GM19240 (cell line): ENCODE data around the gene HNF4A.
"Not testable (repeated sequence)": the region's sequence is repeated elsewhere in the genome, so short reads cannot be mapped to it uniquely, and the experiment has no call there.

Experiments used
- DNase-seq: peaks from one replicate; pipeline ENCODE4 v3.0.0; 2011; ENCODE audit warnings: low spot score; ENCODE audit not compliant: insufficient read length

The HNF4A gene

DNA sequence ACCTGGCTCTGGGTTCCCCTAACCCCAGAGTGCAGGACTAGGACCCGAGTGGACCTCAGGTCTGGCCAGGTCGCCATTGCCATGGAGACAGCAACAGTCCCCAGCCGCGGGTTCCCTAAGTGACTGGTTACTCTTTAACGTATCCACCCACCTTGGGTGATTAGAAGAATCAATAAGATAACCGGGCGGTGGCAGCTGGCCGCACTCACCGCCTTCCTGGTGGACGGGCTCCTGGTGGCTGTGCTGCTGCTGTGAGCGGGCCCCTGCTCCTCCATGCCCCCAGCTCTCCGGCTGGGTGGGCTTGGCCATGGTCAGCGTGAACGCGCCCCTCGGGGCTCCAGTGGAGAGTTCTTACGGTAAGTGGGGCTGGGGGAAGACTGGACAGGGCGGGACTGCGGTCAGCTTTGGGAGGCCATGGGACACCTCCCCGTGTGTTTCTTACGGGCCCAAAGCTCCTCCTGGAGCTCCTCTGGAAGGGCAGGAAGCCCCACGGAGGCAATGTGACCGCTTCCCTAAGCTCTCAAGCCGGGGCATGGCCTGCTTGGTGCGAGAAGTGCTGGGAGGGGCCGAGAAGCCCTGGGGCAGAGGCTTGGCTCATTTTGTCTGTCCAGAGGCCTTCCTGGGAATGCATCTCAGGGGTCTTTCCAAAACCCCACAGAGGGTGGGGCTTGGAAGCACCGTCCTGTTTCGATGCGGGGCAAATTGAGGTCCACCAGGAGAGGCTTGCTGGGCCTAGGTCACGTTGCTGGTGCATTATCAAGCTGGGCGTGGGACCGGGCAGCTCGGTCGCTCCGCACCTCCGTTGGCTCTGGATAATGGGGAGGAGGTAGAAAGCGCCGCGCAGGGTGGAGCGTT, at the start of gene HNF4A:
Gene HNF4A (plus strand): TSS at position 202 of the 855 bp plus-strand sequence. CDS start 106 bp downstream, at position 308.
- DNase-seq, result no peak

DNA sequence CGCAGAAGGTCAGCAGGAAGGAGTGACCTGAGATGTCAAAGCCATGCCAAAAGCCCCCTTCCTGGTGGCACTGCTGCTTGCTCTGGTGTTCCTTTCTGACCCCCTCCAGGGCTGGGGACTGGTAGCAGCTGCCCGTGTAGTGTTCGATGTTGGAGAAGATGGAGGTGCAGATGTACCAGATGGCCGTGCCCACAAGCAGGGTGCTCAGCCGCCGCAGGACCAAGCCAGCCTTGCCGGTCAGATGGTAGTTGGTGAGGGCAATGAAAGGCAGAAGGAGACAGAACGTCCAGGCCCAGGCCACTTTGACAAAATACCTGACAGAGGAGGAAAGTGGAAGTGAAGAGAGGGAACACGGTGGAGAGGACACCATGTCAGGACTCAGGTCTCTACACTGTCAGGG, 48.6 kb upstream of the HNF4A start:
- DNase-seq, result no peak

DNA sequence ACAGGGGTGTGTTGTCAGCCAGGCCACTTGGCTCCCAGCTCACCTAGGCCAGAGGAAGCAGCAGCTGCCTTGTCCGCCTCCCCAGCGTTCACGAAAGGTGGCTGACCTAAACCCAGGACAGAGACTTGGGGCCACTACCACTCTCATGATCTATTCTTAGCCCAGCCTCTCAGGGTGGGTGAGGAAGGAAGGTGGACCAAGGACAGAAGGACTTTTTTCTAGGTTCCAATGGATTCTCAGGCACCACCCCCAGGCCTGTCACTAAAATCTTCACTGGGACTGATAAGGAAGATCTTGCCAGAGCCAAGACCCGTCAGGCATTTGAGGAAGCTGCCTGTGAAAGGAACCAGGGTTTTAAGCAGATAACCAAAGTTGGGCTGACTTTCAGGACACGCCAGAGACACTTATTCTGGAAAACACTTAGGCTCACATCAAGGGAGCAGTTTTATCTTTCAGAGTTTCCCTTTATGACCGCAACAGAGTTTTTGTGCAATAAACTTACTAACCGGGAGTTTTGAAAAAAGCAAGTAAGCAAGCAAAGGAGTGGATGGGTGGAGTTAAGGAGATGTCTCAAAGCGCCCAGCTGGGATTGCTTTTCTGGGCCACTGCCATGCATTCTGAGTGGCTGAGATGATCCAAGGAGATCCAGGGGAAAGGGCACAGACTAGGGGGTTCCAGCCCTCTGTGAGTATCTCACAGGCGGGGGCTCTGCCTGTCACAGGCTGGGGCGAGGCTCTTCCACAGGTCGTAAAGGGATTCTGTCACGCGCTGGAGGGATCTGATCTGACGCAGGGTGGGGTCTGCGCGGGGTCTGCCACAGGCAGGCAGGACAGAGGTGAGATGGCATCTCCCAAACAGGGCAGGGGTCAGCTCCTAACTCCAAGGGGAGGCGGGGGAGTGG, 45.5 kb upstream of the HNF4A start:
- no peak for DNase-seq

DNA sequence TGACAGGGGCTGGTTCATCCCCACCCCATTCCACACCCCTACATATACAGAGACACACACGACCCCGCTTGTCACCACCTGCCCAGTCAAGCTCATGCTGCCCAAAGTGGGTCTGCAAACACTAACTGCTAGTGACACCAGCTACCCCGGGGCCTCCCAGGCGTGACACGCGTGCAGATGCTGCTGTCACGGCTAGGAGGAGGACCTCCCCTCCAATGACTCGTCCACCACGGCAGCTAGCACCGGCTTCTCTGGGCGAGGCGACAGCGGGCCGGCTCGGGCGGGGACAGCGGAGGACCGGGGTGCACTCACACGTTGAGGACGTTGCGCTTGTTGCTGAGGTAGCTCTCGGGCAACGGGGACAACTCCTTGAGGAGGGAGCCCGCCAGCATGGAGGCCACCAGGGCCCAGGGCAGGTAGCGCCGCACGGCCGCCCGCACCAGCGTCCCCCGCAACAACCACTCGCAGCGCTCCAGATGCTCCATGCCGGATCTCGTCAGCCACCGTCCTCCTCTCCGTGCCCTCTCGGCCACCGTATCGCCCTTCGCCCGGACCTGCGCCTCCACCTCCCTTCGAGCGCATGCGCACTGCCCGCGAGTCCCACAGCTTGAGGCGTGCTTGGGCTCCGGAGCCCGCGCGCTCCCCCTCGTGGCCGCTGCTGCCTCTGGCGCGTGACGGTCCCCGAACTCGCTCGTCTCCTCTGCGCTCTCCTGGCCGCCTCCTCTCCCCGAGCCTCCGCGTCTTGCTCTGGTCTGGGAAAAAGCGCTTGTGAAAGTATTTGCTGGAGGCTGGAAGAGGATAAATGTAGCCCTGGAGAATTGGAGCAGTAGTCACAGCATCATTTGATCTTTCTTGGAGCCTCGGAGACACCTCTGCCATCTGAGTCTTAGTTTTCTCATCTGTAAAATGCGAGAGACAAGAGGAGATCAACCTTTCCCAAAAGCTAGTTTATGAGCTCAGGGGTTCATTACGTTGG, 44.5 kb upstream of the HNF4A start, which contains the start of gene FITM2:
Gene FITM2 (minus strand): TSS at position 539 of the 976 bp plus-strand sequence. CDS start 54 bp downstream, at position 485.
- DNase-seq, result peak; percentile 99

DNA sequence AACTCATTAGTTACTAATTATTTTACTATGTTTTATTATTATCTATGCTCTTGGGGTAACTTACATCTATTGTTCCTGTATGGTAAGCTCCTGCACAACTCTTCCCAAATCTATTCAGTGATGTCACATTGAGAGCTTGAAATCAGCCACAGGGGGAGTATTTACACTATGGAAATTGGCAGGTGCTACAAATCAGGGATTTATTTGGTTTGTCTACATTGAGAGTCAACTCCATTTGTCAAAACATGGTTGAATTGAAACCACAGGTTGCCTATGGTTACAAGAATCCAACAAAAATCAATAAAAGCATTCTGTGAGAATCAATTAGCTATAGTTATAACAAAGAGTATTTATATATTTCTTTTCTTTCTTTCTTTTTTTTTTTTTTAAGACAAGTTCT, 40.6 kb upstream of the HNF4A start:
- no peak for DNase-seq

DNA sequence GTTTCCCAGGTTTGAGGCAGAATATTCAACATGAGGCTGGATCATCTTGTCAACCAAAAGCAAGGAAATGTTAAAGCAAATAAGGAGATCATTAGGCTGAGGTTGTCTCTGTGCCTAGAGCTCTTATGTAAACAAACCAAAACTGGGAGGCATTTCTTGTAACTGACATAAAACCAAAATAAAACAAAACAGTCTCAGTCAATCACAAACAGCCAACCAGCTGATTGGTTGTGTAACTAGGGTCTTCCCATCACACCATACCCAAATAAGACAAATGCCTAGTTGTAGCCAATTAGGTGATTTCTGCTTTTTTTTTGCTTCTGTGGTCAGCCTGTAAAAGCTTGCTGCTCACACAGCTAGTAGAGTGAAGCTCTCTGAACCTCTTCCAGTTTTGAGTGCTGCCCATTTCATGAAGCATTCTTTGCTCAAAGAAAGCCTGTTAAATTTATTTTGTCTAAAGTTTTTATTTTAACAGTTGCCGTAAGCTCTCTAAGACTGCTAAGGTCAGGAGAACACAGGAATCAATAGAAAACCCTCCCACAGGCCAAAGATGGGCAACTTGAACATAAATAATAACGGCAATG, 35.6 kb upstream of the HNF4A start:
- no peak for DNase-seq

DNA sequence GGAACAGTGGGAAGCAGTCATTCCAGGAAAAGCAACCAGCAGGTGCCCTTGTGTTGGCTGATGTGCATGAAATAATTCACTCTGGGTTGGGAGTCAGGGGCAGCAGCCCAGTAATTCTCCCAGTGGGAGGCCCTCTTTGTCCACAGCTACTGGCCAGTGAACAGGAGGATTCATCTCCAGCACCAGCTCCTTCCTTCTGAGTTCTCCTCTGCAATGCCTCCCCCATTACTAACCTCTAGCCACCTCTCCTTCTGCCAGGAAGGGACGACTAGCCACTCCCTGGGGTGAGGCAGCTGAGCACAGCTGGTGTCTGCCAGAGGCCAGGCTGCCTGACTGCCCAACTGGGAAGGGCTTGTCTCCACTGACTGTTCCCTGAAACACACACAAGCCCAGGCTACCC, 31.2 kb upstream of the HNF4A start:
- DNase-seq, result no peak

DNA sequence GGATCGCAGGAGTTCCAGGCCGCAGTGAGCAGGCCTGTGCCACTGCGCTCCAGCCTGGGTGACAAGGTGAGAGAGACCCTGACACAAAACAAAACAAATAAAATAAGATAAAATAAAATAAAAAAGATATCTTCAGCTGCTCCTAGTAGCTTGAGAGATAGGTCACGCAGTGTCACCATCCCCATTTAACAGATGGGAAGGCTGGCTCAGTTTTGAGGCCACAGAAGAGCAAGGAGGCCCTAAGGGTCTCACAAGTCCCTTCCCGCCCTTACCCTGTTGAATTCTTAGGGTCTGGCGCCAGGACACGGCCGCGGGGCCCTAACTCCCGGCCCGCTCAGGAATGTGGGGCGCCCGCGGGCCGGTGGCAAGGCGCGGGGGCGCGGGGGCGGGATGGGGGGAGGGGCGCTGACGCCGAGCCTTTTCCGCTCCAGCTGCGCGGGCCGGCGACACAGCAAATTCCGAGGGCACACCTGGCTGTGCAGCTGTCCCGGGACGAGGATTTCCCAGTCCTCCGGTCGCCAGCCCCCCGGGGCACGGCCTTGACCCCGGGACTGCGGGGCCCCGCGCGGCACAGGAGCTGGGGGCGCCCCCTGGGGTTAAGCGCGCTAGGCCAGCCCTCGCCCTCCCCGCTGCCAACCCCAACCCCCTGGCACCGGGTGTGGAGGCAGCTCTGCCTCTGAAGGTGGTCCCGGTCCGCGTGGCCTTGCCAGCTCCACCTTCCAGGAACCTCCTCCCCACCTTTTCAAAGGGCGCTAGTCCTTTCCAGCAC, 28.9 kb upstream of the HNF4A start:
- no peak for DNase-seq

DNA sequence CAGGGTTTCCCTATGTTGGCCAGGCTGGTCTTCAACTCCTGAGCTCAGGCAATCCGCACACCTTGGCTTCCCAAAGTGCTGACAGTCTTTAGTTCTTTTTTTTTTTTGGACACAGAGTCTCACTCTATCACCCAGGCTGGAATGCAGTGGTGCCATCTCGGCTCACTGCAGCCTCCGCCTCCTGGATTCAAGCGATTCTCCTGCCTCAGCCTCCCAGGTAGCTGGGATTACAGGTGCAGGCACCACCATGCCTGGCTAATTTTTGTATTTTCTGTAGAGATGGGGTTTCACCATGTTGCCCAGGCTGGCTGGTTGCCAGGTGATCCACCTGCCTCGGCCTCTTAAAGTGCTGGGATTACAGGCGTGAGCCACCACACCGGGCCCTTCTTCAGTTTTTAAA, 27.8 kb upstream of the HNF4A start:
- not testable (repeated sequence) for DNase-seq

DNA sequence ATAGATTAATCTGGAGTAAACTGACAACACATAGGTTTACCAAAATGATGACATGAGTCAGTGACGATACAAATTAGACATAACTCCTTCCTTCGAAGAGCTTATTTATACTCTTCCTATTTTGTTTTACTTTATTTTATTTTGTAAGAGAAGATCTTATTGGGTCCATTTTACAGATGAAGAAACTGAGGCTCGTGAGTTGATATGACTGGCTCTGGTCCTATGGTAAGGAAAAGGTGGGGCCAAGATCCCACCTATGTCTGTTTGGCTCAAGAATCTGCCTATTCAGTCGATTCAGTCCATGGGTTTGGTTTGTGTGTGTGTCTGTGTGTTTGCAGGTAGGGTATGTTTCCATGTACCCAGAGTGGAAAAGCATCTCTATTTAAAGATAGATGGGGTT, 27.1 kb upstream of the HNF4A start:
- no peak for DNase-seq

DNA sequence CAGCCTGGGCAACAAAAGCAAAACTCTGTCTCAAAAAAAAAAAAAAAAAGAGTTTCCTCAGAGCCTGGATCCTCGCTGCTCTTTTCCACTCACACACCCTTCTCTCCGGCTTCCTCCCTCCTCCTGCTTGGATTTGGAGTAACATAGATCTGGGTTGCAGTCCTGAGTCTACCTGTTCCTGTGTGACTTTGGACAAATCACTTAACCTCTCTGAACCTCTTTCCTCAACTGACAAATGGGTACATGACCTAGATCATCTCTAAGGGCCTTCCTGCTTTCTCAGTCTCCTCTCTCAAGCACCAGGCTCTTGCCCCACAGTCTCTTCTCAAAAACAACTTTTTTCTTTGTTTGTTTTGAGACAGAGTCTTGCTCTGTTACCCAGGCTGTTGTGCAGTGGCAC, 24.3 kb upstream of the HNF4A start:
- no peak for DNase-seq

DNA sequence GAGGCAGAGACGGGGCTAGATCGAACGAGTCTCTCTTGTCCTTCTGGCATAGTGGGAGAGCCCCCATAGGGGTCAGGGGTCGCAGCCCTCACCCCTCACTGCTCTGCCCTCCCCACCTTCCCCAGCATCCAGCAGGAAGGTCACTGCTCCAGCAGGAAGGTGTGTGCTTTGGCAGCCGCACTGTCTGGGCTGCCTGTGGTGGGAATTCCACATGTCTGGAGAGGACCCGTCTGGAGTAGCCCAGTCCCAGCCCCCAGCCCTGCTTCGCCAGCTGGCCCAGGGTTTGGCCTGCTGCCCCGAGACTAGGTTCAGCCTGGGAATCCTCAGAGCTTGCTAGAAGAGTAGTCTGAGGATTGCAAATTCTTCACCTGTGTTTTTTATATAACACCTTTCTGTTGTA, 21.2 kb upstream of the HNF4A start:
- no peak for DNase-seq

DNA sequence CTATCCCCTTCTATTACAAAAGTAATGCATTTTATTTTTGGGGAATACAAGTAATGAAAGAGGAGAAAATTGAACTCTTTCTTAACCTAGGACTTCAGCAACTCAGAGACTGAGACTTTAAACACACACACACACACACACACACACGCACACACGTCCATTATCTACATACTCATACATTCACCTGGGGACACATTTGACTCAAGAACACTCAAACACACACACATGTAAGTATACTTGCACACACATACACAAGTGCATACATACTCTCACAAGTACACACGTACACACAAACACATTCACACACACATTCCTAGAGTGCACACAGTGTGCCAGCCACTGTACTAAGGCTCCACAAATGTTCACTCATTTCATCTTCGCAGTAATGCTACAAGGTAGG, 20.8 kb upstream of the HNF4A start:
- DNase-seq, result no peak

DNA sequence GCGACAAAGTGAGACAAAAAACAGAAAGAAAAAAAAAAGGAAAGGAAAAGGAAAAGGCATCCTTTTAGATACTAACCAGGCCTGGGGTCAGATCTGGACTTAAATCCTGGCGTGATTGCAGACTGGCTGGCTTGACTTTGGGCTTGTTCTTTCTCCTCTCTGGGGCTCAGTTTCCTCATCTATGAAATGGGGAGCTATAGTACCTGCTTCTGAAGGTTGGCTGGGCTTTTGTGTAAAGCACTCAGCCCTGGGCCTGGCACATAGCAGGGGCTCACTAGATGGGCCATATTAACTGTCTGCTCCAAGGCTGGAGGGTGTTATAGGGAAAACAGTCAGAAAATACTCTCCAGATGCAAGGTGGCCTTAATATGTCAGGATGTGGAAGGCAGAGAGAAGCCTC, 19.8 kb upstream of the HNF4A start:
- DNase-seq, result no peak

DNA sequence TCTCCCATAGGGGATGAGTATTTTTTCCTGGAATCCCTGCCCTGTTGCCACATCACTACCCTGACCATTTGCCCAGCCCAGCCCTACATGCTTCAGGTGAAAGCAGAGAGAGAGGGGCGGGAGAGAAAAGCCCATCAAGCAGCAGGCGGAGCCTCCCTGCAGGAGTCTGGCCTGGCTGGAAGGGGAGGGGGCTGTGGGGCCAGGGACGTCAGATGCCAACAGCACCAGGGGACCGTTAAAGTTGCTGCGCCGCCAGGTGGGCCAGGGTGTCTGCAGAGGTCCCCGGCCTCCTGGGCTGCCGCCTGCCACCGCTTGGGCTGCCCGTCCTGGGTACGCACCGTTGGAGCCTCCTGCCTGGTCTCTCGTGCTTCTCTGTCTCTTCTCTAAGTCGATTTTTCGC, 19.4 kb upstream of the HNF4A start:
- DNase-seq, result no peak

DNA sequence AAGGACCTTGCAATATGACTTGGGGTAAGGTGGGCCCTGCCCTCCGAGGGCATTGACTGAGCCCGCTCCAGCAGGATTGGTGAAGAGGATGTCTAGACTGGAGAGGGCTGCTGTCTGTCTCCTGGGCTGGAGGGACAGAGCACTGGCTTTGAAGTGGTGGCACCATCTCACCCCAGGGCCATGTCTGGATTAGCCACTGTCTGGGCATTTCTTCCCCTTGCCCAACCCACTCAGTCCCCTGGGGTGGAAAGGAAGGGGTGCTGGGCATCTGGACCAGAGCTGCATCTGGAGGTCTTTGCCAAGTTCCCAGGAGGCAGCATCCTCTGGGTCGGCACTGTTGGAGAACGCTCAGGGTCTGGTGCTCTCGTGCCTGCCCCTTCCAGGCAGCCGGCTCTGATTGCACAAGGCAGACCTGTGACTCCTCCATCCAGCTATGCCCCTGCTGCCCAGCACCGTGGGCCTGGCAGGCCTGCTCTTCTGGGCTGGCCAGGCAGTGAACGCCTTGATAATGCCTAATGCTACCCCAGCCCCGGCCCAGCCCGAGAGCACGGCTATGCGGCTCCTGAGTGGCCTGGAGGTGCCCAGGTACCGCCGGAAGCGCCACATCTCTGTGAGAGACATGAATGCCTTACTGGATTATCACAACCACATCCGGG, 18.6 kb upstream of the HNF4A start, which contains the start of gene R3HDML:
Gene R3HDML (plus strand): TSS at position 319 of the 656 bp plus-strand sequence. CDS start 115 bp downstream, at position 434.
- no peak for DNase-seq

DNA sequence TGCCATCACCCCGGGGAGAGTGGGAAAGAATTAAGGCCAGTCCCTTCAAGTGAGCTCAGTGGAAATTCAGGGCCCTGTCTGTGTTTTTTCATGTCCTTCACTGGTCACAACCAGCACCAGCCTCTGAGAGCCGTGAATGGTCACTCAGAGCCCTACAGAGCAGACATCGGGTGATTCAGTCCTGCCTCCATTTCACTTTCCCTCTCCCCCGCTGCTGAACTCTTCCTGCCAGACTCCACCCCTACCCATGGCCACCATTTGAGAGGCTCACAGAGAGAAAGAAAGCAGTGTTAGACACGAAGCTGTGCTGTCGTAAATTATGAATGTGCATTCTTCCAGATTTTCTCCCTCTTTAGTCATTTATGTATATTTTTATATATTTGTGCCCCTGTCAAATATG, 13.3 kb upstream of the HNF4A start:
- DNase-seq, result no peak

DNA sequence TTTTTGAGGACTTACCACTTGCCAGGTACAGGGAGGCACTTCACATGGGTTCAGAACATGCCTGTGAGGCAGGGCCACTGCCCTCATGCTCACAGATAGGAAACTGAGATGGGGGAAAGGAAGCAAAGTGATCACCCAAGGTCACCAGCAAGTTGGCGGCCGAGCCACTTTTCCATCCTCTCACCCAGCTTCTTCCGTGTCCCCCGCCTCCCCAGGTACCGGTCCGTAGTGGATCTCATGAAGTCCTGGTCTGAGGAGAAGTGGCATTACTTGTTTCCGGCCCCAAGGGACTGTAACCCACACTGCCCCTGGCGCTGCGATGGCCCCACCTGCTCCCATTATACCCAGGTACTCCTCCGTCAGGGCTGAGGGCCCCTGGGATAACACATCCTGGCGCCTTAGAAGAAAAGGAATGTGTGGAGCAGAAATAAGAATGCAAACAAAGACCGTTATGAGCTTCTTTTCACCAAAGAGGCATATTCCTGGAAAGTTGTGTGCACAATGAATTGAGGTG, 12.3 kb upstream of the HNF4A start:
- DNase-seq, result no peak

DNA sequence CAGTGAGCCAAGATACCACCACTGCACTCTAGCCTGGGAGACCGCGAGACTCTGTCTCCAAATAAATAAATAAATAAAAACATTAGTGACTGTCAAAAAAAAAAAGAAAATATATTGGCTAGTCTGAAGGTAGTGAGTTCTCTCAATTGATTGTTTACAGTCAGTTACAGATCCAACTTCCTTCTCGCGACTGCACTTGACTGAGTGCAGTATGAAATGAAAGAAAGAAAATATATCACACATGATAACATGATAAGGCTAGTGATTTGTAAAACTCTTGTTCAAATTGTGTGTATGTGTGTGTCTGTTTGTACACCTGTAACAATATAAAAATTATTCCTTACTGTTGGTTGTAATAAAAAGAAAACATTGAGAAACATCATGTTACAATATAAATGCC, 10.8 kb upstream of the HNF4A start:
- no peak for DNase-seq
